PC-3 (cell line): ENCODE measurements around the gene TTC23. TPM values are rescaled to one million over a fixed set of nuclear protein-coding genes. Genes with fewer than 3 reads are reported as not detected.

Experiments used
- ATAC-seq: fragments of 200-7000 bp; cut with Tn5 transposase; 2 replicates; pipeline ENCODE4 v1.9.1; 2020; ENCODE audit warnings: mild to moderate bottlenecking, moderate library complexity
- BruUV-seq: library from RNA; stranded (reverse); fragments of 400-500 nt; replicated peaks from 2 replicates; lab custom pipeline; 2021; lab: Mats Ljungman, UMichigan
- CTCF ChIA-PET: fragments of 300-600 bp; sonication (Branson Sonifier 250); formaldehyde crosslinking; loops from one replicate; lab custom pipeline; 2022; ENCODE audit warnings: antibody characterized with exemption; lab: Charles Lee
- POLR2A ChIA-PET: fragments of 300-600 bp; sonication (Branson Sonifier 250); formaldehyde crosslinking; loops from one replicate; lab custom pipeline; 2022; ENCODE audit warnings: antibody characterized with exemption; ENCODE audit not compliant: unreplicated experiment; lab: Charles Lee
- DNase-seq: peaks from one replicate; pipeline ENCODE4 v3.0.0-alpha.2; 2015
- H2AFZ ChIP-seq: fragments of 300-600 bp; sonication (generic); 2 replicates; pipeline ENCODE4 v1.6.0; 2016; ENCODE audit warnings: antibody characterized with exemption, low read length
- H3F3A ChIP-seq: fragments of 300-600 bp; sonication (generic); one replicate; pipeline ENCODE4 v1.6.0; 2017; ENCODE audit warnings: antibody characterized with exemption, low read length, control low read depth, mild to moderate bottlenecking; ENCODE audit not compliant: unreplicated experiment
- H3K27ac ChIP-seq: fragments of 300-600 bp; sonication (generic); 2 replicates; pipeline ENCODE4 v1.5.1; 2016; ENCODE audit warnings: mild to moderate bottlenecking, low read length
- H3K27me3 ChIP-seq: fragments of 300-600 bp; sonication (generic); 2 replicates; pipeline ENCODE4 v1.6.1; 2016; ENCODE audit warnings: low read length, mixed read lengths
- H3K36me3 ChIP-seq: fragments of 300-600 bp; sonication (generic); 2 replicates; pipeline ENCODE4 v1.6.1; 2016; ENCODE audit warnings: low read depth, mixed run types, low read length, mixed read lengths
- H3K4me1 ChIP-seq: fragments of 300-600 bp; sonication (generic); 2 replicates; pipeline ENCODE4 v1.5.1; 2016; ENCODE audit warnings: low read length; ENCODE audit not compliant: insufficient read depth
- H3K4me2 ChIP-seq: fragments of 300-600 bp; sonication (generic); 2 replicates; pipeline ENCODE4 v1.6.0; 2016; ENCODE audit warnings: low read length
- H3K4me3 ChIP-seq: fragments of 300-600 bp; sonication (generic); 2 replicates; pipeline ENCODE4 v1.5.1; 2016; ENCODE audit warnings: mild to moderate bottlenecking, low read length, mixed read lengths
- H3K79me2 ChIP-seq: fragments of 300-600 bp; sonication (generic); 2 replicates; pipeline ENCODE4 v1.6.1; 2017; ENCODE audit warnings: low read length, mixed read lengths
- H3K9ac ChIP-seq: fragments of 300-600 bp; sonication (generic); 2 replicates; pipeline ENCODE4 v1.6.0; 2016; ENCODE audit warnings: mild to moderate bottlenecking, low read length
- H3K9me2 ChIP-seq: fragments of 300-600 bp; sonication (generic); replicated peaks from 2 replicates; pipeline ENCODE4 v1.6.1; 2016; ENCODE audit warnings: mixed run types, low read length, mixed read lengths
- H3K9me3 ChIP-seq: fragments of 300-600 bp; sonication (generic); 2 replicates; pipeline ENCODE4 v1.6.1; 2016; ENCODE audit warnings: low read length, mixed read lengths
- H4K20me1 ChIP-seq: fragments of 300-600 bp; sonication (generic); 2 replicates; pipeline ENCODE4 v1.6.1; 2016; ENCODE audit warnings: low read length, mixed read lengths
- CTCF ChIP-seq: fragments of 300-600 bp; sonication (generic); conservative IDR thresholded peaks from 2 replicates; pipeline ENCODE4 v1.5.1; 2017; ENCODE audit warnings: antibody characterized with exemption, low read depth, mild to moderate bottlenecking, low read length
- EZH2 ChIP-seq: fragments of 300-600 bp; sonication (generic); IDR thresholded peaks from one replicate; pipeline ENCODE4 v1.6.1; 2017; ENCODE audit warnings: antibody characterized with exemption, mild to moderate bottlenecking, low read length; ENCODE audit not compliant: unreplicated experiment
- EZH2phosphoT487 ChIP-seq: fragments of 300-600 bp; sonication (generic); IDR thresholded peaks from 2 replicates; pipeline ENCODE4 v1.6.1; 2018; ENCODE audit warnings: mild to moderate bottlenecking, antibody characterized with exemption, low read length, borderline replicate concordance
- intact Hi-C: fragments of 100-400 bp; cut with micrococcal nuclease; formaldehyde crosslinking; loops from 2 replicates; pipeline ENCODE4 v1.9.0; 2023
- total RNA-seq: library from RNA; depleted of rRNA; stranded (reverse); fragments of >200 nt; gene quantifications from 2 replicates; pipeline ENCODE4 v1.2.3, GENCODE V29; 2014

TTC23 gene
- total RNA-seq, 1 experiment from 2014 or later = 10.4 TPM

- Histone ChIP-seq H2AFZ (no peak overlapping the region), H3K27ac (no peak overlapping the region), H3F3A (no peaks in the 10 kb centered on the region), H3K27me3 (no peaks in the 10 kb centered on the region), H3K9me2 (no peaks in the 10 kb centered on the region), H3K4me1 (peaks cover 25% of the 10 kb centered on the region), H3K36me3 (no peaks in the 10 kb centered on the region), H4K20me1 (no peaks in the 10 kb centered on the region), H3K9me3 (no peaks in the 10 kb centered on the region), H3K9ac (no peak overlapping the region), H3K79me2 (no peaks in the 10 kb centered on the region), H3K4me3 (no peak overlapping the region), H3K4me2 (no peak overlapping the region)
- no peak for ATAC-seq
- ChIA-PET POLR2A (no interaction called here), CTCF (no interaction called here)
- TF ChIP-seq CTCF = no peak
- DNase-seq = no peak
- intact Hi-C loops = no loop called here
- BruUV-seq = no TSS peak
These were observed 96.3 kb downstream of the TTC23 start for GRCh38 chr15:99153026-99153535.

- Histone ChIP-seq H3K27me3 (no peaks in the 10 kb centered on the region), H3K4me2 (no peak overlapping the region), H3K9me2 (no peaks in the 10 kb centered on the region), H3K9me3 (no peaks in the 10 kb centered on the region), H2AFZ (no peak overlapping the region), H3F3A (no peaks in the 10 kb centered on the region), H3K4me1 (peaks cover 19% of the 10 kb centered on the region), H3K79me2 (no peaks in the 10 kb centered on the region), H4K20me1 (no peaks in the 10 kb centered on the region), H3K27ac (no peak overlapping the region), H3K9ac (no peak overlapping the region), H3K4me3 (no peak overlapping the region), H3K36me3 (no peaks in the 10 kb centered on the region)
- intact Hi-C loops = no loop called here
- no TSS peak for BruUV-seq
- DNase-seq = no peak
- ChIA-PET CTCF (no interaction called here), POLR2A (no interaction called here)
- no peak for ATAC-seq
- no peak for TF ChIP-seq EZH2phosphoT487
- no peak for TF ChIP-seq CTCF
- TF ChIP-seq EZH2 = no peak
These were observed 98.2 kb downstream of the TTC23 start for GRCh38 chr15:99151156-99151555.

- no peaks in the 10 kb centered on the region for H3K79me2 ChIP-seq
- no peak overlapping the region for H3K4me2 ChIP-seq
- ChIA-PET CTCF (no interaction called here), POLR2A (no interaction called here)
- peaks cover 8% of the 10 kb centered on the region for H3K4me1 ChIP-seq
- H3K9ac ChIP-seq = no peak overlapping the region
- no peaks in the 10 kb centered on the region for H3K9me3 ChIP-seq
- H4K20me1 ChIP-seq = no peaks in the 10 kb centered on the region
- no peak for ATAC-seq
- no peaks in the 10 kb centered on the region for H3K27me3 ChIP-seq
- H3F3A ChIP-seq = no peaks in the 10 kb centered on the region
- no peak overlapping the region for H3K27ac ChIP-seq
- intact Hi-C loops = no loop called here
- TF ChIP-seq EZH2phosphoT487 (no peak), EZH2 (no peak), CTCF (no peak)
- no peak for DNase-seq
- no peak overlapping the region for H2AFZ ChIP-seq
- H3K36me3 ChIP-seq = no peaks in the 10 kb centered on the region
- no peak overlapping the region for H3K4me3 ChIP-seq
- H3K9me2 ChIP-seq = no peaks in the 10 kb centered on the region
- no TSS peak for BruUV-seq
These were observed 100.0 kb downstream of the TTC23 start for GRCh38 chr15:99149366-99149765.
